Measurements from ENCODE around the gene FAM107B.

DNA sequence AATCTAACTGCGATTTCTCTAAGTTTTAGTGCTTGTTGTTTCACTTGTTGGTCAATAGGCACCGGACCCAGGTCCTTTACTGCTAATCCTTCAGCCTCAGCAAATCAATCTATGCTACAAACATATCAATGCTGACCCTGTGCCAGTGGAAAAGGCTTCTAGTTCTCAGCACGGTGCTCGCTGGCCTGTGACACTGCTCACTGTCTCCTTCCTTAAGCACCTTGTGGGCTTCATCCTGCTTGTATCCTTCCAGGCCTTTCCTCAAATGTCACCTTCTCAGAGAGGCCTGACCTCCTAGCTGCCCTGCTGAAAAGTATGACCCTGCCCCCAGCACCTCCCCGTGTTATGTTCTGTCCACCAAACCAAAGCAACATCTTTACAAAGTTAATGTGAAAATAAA is 242.7 kb downstream of the FAM107B start:
- no peak for TF ChIP-seq EZH2 (IDR thresholded peaks at IDR 0.05; ENCODE audit: borderline replicate concordance, low read depth, low read length, poor library complexity, severe bottlenecking)
- TF ChIP-seq, protein P1, sequence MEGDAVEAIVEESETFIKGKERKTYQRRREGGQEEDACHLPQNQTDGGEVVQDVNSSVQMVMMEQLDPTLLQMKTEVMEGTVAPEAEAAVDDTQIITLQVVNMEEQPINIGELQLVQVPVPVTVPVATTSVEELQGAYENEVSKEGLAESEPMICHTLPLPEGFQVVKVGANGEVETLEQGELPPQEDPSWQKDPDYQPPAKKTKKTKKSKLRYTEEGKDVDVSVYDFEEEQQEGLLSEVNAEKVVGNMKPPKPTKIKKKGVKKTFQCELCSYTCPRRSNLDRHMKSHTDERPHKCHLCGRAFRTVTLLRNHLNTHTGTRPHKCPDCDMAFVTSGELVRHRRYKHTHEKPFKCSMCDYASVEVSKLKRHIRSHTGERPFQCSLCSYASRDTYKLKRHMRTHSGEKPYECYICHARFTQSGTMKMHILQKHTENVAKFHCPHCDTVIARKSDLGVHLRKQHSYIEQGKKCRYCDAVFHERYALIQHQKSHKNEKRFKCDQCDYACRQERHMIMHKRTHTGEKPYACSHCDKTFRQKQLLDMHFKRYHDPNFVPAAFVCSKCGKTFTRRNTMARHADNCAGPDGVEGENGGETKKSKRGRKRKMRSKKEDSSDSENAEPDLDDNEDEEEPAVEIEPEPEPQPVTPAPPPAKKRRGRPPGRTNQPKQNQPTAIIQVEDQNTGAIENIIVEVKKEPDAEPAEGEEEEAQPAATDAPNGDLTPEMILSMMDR (conservative IDR thresholded peaks at IDR 0.05; ENCODE audit: low read depth, low read length), result no peak
